Chondrocyte (in vitro differentiated cells): ENCODE data around the gene LRRC72. TPM values are rescaled to one million over a fixed set of nuclear protein-coding genes. Genes with fewer than 3 reads are reported as not detected.

ENCODE experiments used
- DNase-seq: peaks from one replicate; pipeline ENCODE4 v3.0.0; 2021; ENCODE audit warnings: mixed read lengths, low spot score
- H3K27ac Mint-ChIP-seq: one replicate; pipeline ENCODE4 v1.8.0; 2021; ENCODE audit warnings: mild to moderate bottlenecking, moderate library complexity, mixed read lengths; ENCODE audit not compliant: unreplicated experiment
- H3K27me3 Mint-ChIP-seq: 2 replicates; pipeline ENCODE4 v1.8.0; 2021; ENCODE audit warnings: low read depth, mixed read lengths
- H3K36me3 Mint-ChIP-seq: 2 replicates; pipeline ENCODE4 v1.8.0; 2021; ENCODE audit warnings: low read depth, mixed read lengths
- H3K4me1 Mint-ChIP-seq: 2 replicates; pipeline ENCODE4 v1.8.0; 2021; ENCODE audit warnings: low read depth, mild to moderate bottlenecking, mixed read lengths
- H3K4me3 Mint-ChIP-seq: one replicate; pipeline ENCODE4 v1.8.0; 2021; ENCODE audit warnings: mild to moderate bottlenecking, moderate library complexity, mixed read lengths; ENCODE audit not compliant: unreplicated experiment
- H3K9me3 Mint-ChIP-seq: 2 replicates; pipeline ENCODE4 v1.8.0; 2021; ENCODE audit warnings: low read depth, mixed read lengths
- total RNA-seq: library from RNA; stranded (reverse); gene quantifications from 3 replicates; pipeline ENCODE4 v1.2.1, GENCODE V29; 2021
- TF ChIP-seq, protein P1 (sequence below): fragments of 200-600 bp; sonication (generic); IDR thresholded peaks from 2 replicates; pipeline ENCODE4 v1.5.0; 2021; ENCODE audit warnings: antibody characterized with exemption, mild to moderate bottlenecking, moderate library complexity

Gene LRRC72
- total RNA-seq, 1 donor from 2014 or later = not detected

DNA sequence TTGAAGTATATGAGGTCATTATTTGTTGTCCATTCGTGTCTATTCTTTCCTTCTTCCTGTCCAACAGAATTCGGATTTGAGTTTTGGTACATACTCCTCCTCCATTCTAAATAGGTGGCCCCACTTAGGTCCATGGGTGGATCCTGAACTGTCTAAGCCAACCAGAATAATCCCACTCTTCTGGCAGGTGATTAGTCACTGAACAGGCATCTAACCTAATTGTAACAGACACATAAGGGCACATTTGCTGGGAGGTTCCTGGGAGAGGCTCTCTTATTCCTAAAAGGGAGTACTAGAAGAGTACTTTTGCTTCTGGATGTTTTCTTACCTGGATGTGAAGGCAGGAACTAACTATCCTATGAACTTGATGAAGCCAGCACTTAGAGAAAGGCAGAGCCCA lies 16.8 kb downstream of the LRRC72 start:
- no peaks in the 10 kb centered on the region for H3K36me3 Mint-ChIP-seq
- TF ChIP-seq, protein P1, sequence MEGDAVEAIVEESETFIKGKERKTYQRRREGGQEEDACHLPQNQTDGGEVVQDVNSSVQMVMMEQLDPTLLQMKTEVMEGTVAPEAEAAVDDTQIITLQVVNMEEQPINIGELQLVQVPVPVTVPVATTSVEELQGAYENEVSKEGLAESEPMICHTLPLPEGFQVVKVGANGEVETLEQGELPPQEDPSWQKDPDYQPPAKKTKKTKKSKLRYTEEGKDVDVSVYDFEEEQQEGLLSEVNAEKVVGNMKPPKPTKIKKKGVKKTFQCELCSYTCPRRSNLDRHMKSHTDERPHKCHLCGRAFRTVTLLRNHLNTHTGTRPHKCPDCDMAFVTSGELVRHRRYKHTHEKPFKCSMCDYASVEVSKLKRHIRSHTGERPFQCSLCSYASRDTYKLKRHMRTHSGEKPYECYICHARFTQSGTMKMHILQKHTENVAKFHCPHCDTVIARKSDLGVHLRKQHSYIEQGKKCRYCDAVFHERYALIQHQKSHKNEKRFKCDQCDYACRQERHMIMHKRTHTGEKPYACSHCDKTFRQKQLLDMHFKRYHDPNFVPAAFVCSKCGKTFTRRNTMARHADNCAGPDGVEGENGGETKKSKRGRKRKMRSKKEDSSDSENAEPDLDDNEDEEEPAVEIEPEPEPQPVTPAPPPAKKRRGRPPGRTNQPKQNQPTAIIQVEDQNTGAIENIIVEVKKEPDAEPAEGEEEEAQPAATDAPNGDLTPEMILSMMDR = no peak
- no peak overlapping the region for H3K27ac Mint-ChIP-seq
- H3K9me3 Mint-ChIP-seq = peaks cover 3% of the 10 kb centered on the region
- H3K4me1 Mint-ChIP-seq = no peaks in the 10 kb centered on the region
- DNase-seq = no peak
- no peaks in the 10 kb centered on the region for H3K27me3 Mint-ChIP-seq
- H3K4me3 Mint-ChIP-seq = no peak overlapping the region

DNA sequence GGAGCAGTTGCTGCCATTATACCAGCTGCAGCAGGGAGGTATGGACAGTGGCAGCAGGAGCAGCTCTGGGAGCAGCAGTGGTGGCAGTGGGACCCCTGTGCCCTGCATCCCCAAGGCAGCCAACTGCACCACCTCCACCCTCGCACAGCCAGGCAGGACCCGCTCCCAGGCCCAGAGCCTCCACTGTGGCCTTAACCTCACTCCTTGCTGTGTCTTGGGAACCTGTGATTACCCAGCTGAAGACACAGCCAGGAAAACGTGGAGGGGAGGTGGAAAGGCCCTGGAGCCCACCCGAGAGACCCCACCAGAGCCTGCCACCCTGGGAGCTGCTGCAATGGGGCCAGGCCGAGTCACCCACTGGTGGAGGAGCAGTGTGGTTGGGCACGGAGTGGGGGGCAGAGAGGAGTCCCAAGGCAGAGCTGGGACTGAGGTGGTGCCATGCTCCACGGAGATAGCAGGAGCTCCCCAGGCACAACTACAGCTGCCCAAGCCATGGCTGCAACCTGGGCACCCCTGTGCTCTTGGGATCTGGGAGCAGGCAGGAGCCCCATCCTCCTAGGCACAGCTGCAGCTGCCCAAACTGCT lies 20.4 kb downstream of the LRRC72 start:
- Mint-ChIP-seq H3K4me3 (no peak overlapping the region), H3K9me3 (no peaks in the 10 kb centered on the region), H3K27ac (no peak overlapping the region), H3K36me3 (no peaks in the 10 kb centered on the region), H3K27me3 (no peaks in the 10 kb centered on the region), H3K4me1 (no peaks in the 10 kb centered on the region)
- no peak for DNase-seq
- TF ChIP-seq, protein P1 = no peak

DNA sequence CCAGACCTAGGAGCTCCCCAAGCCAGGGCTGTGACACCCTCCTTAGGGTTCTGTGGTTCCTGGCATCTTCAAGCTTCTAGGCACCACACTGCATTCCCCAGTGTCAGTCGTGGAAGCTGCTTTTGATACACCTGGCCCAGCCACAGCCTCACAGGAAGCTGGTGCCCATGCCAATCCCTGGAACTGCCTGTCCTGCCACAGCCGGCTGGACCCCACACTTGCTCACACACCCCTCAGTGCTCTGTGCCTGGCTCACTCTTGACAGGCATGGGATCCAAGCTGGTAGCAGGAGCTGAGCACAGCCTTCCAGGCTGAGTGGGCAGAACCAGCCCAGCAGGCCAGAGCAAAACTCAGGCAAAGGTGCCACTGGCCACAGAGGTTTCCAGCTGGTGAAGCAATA lies 21.8 kb downstream of the LRRC72 start:
- no peaks in the 10 kb centered on the region for H3K9me3 Mint-ChIP-seq
- H3K4me1 Mint-ChIP-seq = no peaks in the 10 kb centered on the region
- no peaks in the 10 kb centered on the region for H3K27me3 Mint-ChIP-seq
- H3K36me3 Mint-ChIP-seq = no peaks in the 10 kb centered on the region
- TF ChIP-seq, protein P1 = no peak
- H3K27ac Mint-ChIP-seq = no peak overlapping the region
- no peak for DNase-seq
- H3K4me3 Mint-ChIP-seq = no peak overlapping the region

GRCh38 chr7:16550671-16551070 lies 24.0 kb downstream of the LRRC72 start:
- Mint-ChIP-seq H3K4me1 (no peaks in the 10 kb centered on the region), H3K27me3 (no peaks in the 10 kb centered on the region), H3K36me3 (no peaks in the 10 kb centered on the region), H3K4me3 (no peak overlapping the region), H3K9me3 (no peaks in the 10 kb centered on the region), H3K27ac (no peak overlapping the region)
- no peak for DNase-seq
- TF ChIP-seq, protein P1 = no peak

DNA sequence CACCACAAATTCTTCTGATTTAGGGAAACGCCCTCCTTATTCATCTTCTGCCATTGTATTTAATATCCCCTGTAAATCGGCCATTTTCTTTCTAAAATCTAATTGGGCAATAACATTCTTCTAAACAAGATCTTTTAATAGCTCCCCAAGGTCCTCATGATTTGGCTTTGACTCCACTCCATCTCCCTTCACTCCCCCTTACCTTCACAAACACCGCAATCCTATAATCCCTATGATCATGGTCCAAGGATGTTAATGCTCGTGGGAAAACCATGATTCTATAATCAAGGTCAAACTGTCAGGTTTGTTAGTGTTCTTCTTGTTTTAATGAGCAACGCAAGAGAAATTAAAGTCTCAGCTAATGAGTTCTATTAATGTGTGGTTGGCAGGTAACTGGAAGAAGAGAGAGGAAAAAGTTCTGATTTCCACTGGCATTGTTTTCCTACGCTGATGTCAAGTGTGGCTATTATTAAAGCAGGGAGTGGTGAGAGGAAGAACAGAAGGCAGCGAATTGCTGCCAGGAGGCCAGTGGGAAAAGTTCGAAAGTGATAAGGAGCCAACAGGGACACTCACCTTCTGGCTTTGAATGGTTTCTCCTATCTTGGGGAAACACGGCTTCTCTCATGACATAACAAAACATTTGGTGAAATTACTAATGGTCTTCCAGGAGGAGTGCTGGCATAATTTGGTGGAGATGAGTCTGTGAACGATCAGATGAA lies 28.1 kb downstream of the LRRC72 start:
- no peak overlapping the region for H3K27ac Mint-ChIP-seq
- TF ChIP-seq, protein P1 = no peak
- H3K4me1 Mint-ChIP-seq = no peaks in the 10 kb centered on the region
- no peak overlapping the region for H3K4me3 Mint-ChIP-seq
- H3K9me3 Mint-ChIP-seq = no peaks in the 10 kb centered on the region
- no peaks in the 10 kb centered on the region for H3K36me3 Mint-ChIP-seq
- H3K27me3 Mint-ChIP-seq = no peaks in the 10 kb centered on the region
- DNase-seq = no peak
